GM21381 (cell line): Measurements from ENCODE around the gene ATP6V0B.

ENCODE experiments used
- ATAC-seq: cut with Tn5 transposase; IDR thresholded peaks from one replicate; pipeline ENCODE4 v1.9.1; 2021; ENCODE audit warnings: mild to moderate bottlenecking, moderate library complexity; ENCODE audit not compliant: unreplicated experiment

Gene ATP6V0B

DNA sequence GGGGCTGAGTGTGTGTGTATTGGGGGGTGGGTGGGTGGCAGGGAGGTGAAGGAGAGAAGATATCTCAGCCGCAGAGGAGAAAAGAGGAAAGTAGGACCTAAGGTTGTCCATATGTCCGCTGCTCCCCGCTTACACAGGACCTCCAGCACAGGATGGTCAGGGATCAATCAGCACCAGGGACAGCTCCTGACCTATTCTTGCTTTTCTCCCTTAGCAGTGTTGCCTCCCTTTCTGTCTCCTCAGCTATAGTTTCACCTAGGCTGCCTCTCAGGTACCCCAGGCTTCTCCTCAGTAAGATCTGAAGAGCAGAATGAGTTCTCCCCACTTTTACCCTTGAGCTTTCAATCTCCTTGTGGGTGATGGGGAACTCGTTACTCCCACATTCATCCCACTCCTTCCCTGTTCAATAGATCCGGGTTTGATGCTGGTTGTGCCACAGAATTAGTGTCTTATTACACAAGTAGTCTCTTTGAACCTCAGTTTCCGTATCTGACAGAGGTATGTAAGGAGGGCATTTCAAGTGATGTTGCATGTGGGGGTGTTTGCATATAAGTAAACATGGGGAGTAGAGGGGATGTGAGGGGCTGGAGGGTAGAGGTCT, 6.3 kb upstream of the ATP6V0B start:
- ATAC-seq: no peak

GRCh38 chr1:43969416-43969745, 5.4 kb upstream of the ATP6V0B start:
- ATAC-seq: no peak

GRCh38 chr1:43969746-43970466, 4.9 kb upstream of the ATP6V0B start, which contains the start of gene DPH2:
TSS of gene DPH2 (plus strand) at chr1:43970010. CDS start at chr1:43970176, 166 bp downstream.
- peak; percentile 75 for ATAC-seq

DNA sequence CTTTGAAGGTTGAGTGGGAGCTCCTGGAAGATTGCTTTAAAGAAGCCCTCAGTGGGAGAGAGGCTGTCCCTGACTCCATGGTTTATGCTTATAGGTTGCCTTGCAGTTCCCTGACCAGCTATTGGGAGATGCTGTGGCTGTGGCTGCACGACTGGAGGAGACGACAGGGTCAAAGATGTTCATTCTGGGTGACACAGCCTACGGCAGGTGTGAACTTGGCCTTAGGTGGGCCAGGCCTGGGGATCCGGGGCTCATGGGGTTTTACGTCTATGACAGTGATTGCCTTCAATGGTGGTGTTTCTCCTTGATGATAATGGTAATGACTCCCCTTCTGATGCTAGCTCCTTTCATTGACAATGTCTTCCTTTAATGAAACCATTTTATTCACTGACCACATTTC, 4.3 kb upstream of the ATP6V0B start:
- ATAC-seq: no peak

DNA sequence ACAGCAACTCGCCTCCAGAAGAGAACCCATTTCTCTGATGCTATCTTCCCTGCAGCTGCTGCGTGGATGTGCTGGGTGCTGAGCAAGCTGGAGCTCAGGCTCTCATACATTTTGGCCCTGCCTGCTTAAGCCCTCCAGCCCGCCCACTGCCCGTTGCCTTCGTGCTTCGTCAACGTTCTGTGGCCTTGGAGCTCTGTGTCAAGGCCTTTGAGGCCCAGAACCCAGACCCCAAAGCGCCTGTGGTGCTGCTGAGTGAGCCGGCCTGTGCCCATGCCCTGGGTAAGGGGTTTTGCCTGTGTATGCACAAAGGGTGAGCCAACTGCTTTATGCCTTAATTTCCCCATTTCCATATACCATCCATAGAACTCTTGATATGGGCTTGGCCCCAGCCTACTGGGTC, 3.8 kb upstream of the ATP6V0B start:
- no peak for ATAC-seq

DNA sequence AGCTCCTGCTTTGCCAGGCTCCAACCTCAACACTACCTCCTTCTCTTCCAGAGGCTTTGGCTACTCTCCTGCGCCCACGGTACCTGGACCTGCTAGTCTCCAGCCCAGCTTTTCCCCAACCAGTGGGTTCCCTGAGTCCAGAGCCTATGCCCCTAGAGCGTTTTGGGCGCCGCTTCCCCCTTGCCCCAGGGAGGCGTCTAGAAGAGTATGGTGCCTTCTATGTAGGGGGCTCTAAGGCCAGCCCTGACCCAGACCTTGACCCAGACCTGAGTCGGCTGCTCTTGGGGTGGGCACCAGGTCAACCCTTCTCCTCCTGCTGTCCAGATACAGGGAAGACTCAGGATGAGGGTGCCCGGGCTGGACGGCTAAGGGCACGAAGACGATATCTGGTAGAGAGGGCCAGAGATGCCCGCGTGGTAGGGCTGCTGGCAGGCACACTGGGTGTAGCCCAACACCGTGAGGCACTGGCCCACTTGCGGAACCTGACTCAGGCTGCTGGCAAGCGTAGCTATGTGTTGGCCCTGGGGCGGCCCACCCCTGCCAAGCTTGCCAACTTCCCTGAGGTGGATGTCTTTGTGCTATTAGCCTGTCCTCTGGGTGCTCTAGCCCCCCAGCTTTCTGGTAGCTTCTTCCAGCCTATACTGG, 3.3 kb upstream of the ATP6V0B start:
- no peak for ATAC-seq

- no peak for ATAC-seq
These were observed 748 bp upstream of the ATP6V0B start for GRCh38 chr1:43973981-43974442.

- peak; percentile 4 for ATAC-seq
These were observed 645 bp downstream of the ATP6V0B start for GRCh38 chr1:43975249-43975961.

DNA sequence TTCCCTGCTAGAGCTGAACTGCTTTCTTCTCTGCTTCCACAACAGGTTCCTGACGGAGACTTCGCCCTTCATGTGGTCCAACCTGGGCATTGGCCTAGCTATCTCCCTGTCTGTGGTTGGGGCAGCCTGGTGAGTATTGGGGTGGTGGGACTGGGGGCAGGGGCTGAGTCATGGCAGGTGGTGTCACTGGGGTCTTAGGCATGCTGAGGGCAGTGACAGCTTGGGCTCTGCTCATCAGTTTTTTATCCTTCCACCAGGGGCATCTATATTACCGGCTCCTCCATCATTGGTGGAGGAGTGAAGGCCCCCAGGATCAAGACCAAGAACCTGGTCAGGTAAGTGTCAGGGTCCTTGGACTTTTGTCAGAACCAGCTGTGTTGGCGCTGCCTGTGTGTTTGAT, 1.3 kb downstream of the ATP6V0B start:
- no peak for ATAC-seq

- no peak for ATAC-seq
These were observed 2.1 kb downstream of the ATP6V0B start for GRCh38 chr1:43976890-43977289.

- ATAC-seq: no peak
These were observed 2.9 kb downstream of the ATP6V0B start for GRCh38 chr1:43977376-43978263.

GRCh38 chr1:43978264-43978550, 3.4 kb downstream of the ATP6V0B start:
- no peak for ATAC-seq

GRCh38 chr1:43978551-43979260, 3.9 kb downstream of the ATP6V0B start, which contains the start of gene B4GALT2:
TSS of gene B4GALT2 (plus strand) at chr1:43979210. CDS start at chr1:43981161, 1,951 bp downstream.
- no peak for ATAC-seq

- ATAC-seq: no peak
These were observed 4.4 kb downstream of the ATP6V0B start for GRCh38 chr1:43979261-43979527.

DNA sequence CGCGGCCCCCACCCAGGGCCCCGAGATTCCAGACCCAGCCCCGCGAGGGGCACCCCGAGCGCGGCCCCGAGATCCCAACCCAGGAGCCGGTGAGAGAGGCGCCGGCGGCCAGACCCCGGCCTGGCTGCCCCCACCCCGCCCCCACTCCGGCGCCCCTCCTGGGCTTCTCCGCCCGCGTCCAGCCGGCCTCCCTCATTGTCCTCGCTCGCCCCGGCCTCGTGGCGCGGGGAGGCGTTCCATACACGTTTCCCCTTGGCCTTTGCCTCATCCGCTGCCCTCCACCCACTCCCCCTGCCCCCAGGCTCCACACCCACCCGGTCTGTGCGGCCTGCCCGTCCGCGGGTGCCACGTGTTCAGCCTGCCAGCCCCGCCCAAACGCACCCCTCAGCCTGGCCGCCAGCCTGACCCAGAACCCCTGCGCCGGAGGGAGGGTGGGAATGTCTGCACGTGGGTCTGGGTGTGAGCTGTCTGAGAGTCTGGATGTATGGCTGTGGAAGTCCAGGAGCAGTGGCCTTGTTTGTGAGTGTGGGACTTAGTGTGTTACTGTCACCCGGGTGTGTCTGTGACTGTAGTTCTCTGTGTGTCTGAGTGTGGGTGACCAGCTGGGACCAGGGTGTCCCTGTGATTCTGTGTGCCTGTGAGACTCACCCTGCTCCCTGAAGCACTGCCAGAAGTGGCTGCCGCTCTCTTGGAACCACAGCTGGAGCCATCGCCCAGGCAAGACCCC, 4.9 kb downstream of the ATP6V0B start:
- no peak for ATAC-seq

- ATAC-seq: no peak
These were observed 5.7 kb downstream of the ATP6V0B start for GRCh38 chr1:43980255-43981134.

DNA sequence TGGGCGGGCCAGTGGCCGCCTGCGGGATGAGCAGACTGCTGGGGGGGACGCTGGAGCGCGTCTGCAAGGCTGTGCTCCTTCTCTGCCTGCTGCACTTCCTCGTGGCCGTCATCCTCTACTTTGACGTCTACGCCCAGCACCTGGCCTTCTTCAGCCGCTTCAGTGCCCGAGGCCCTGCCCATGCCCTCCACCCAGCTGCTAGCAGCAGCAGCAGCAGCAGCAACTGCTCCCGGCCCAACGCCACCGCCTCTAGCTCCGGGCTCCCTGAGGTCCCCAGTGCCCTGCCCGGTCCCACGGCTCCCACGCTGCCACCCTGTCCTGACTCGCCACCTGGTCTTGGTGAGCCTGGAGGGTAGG, 6.4 kb downstream of the ATP6V0B start:
- ATAC-seq: no peak

DNA sequence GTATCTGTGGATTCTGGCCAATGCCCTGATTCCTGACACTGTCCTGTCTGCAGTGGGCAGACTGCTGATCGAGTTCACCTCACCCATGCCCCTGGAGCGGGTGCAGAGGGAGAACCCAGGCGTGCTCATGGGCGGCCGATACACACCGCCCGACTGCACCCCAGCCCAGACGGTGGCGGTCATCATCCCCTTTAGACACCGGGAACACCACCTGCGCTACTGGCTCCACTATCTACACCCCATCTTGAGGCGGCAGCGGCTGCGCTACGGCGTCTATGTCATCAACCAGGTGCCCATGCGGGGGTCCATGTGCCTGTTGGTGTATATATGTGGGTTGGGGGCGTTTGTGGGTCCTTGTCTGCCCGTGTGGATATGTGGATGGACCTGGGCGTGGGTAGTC, 6.9 kb downstream of the ATP6V0B start:
- no peak for ATAC-seq

DNA sequence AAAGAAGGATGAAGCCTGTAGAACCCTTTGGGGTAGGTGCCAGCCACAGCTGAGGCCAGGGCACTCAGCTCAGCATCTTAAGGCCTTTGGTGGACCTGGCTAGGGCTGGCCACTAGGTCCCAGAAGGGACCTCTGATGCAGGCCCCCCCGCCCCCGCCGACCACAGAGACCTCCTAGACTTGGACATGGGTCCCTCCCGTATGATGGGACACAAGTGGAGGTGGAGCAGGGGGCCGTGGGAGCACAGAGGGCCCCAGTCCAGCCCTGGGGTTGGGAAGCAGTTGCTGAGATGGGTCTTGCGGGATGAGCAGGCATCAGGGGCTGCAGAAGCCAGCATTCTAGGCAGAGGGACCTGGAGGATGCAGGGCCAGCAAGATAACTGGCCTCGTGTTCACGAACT, 7.5 kb downstream of the ATP6V0B start:
- ATAC-seq: no peak
